ENCODE data around the gene TSPO2.

TSPO2 gene

GRCh38 chr6:41065550-41066026 is 23.3 kb downstream of the TSPO2 start:
- H3K4me3 ChIP-seq (ENCODE audit: low read depth, low read length): no peak overlapping the region
- H3K79me2 ChIP-seq (ENCODE audit: control insufficient read depth, insufficient read depth, low read length, unreplicated experiment): peaks cover 1% of the 10 kb centered on the region
- H3K27me3 ChIP-seq (ENCODE audit: insufficient read depth, low read length): no peaks in the 10 kb centered on the region
- H2AFZ ChIP-seq (ENCODE audit: low read length, unreplicated experiment): no peak overlapping the region
- H3K27ac ChIP-seq (ENCODE audit: low read depth, low read length): no peak overlapping the region
- H3K4me1 ChIP-seq (ENCODE audit: control insufficient read depth, insufficient read depth, low read length, unreplicated experiment): peaks cover 2% of the 10 kb centered on the region
- H3K36me3 ChIP-seq (ENCODE audit: insufficient read depth, low read length): 0 out of 2 replicates have a peak, but pooled peaks cover 4% of the 10 kb centered on the region

GRCh38 chr6:41066867-41067304 is 24.6 kb downstream of the TSPO2 start:
- Histone ChIP-seq H3K36me3 (ENCODE audit: insufficient read depth, low read length) (0 out of 2 replicates have a peak, but pooled peaks cover 4% of the 10 kb centered on the region), H3K27ac (ENCODE audit: low read depth, low read length) (no peak overlapping the region)

GRCh38 chr6:41071501-41071922 is 29.2 kb downstream of the TSPO2 start:
- Histone ChIP-seq H3K27ac (ENCODE audit: low read depth, low read length) (peak overlapping the region; percentile 93), H3K4me1 (ENCODE audit: control insufficient read depth, insufficient read depth, low read length, unreplicated experiment) (peaks cover 24% of the 10 kb centered on the region), H3K36me3 (ENCODE audit: insufficient read depth, low read length) (0 out of 2 replicates have a peak, but pooled peaks cover 4% of the 10 kb centered on the region), H3K27me3 (ENCODE audit: insufficient read depth, low read length) (no peaks in the 10 kb centered on the region), H3K4me3 (ENCODE audit: low read depth, low read length) (peak overlapping the region; percentile 92), H2AFZ (ENCODE audit: low read length, unreplicated experiment) (peak overlapping the region; percentile 96), H3K79me2 (ENCODE audit: control insufficient read depth, insufficient read depth, low read length, unreplicated experiment) (peaks cover 38% of the 10 kb centered on the region)

More at GRCh38 chr6:41066867-41067304, 24.6 kb downstream of the TSPO2 start:
- Histone ChIP-seq H2AFZ (ENCODE audit: low read length, unreplicated experiment) (no peak overlapping the region), H3K79me2 (ENCODE audit: control insufficient read depth, insufficient read depth, low read length, unreplicated experiment) (peaks cover 7% of the 10 kb centered on the region), H3K27me3 (ENCODE audit: insufficient read depth, low read length) (no peaks in the 10 kb centered on the region), H3K4me1 (ENCODE audit: control insufficient read depth, insufficient read depth, low read length, unreplicated experiment) (peaks cover 7% of the 10 kb centered on the region), H3K4me3 (ENCODE audit: low read depth, low read length) (no peak overlapping the region)

- peak within 1 kb of the TSS; percentile 92 for H3K4me3 ChIP-seq (ENCODE audit: low read depth, low read length)
- peaks cover 44% of the 10 kb centered on the region for H3K79me2 ChIP-seq (ENCODE audit: control insufficient read depth, insufficient read depth, low read length, unreplicated experiment)
- no peaks in the 10 kb centered on the region for H3K27me3 ChIP-seq (ENCODE audit: insufficient read depth, low read length)
- H3K4me1 ChIP-seq (ENCODE audit: control insufficient read depth, insufficient read depth, low read length, unreplicated experiment): peaks cover 27% of the 10 kb centered on the region
- H2AFZ ChIP-seq (ENCODE audit: low read length, unreplicated experiment): peak within 1 kb of the TSS; percentile 96
- 0 out of 2 replicates have a peak, but pooled peaks cover 4% of the 10 kb centered on the region for H3K36me3 ChIP-seq (ENCODE audit: insufficient read depth, low read length)
- peak within 1 kb of the TSS; percentile 93 for H3K27ac ChIP-seq (ENCODE audit: low read depth, low read length)
These were observed 29.9 kb downstream of the TSPO2 start, which contains the start of gene OARD1 for GRCh38 chr6:41071923-41072835. Gene OARD1, minus strand, starts transcription at chr6:41072356. Its CDS starts 722 bp downstream, at chr6:41071634.

GRCh38 chr6:41072836-41073202 is 30.6 kb downstream of the TSPO2 start, which contains the start of gene NFYA:
Gene NFYA, plus strand, starts transcription at chr6:41072974. Its CDS starts 6,116 bp downstream, at chr6:41079090.
- Histone ChIP-seq H3K4me3 (ENCODE audit: low read depth, low read length) (peak within 1 kb of the TSS; percentile 92), H3K4me1 (ENCODE audit: control insufficient read depth, insufficient read depth, low read length, unreplicated experiment) (peaks cover 27% of the 10 kb centered on the region), H3K36me3 (ENCODE audit: insufficient read depth, low read length) (0 out of 2 replicates have a peak, but pooled peaks cover 4% of the 10 kb centered on the region), H2AFZ (ENCODE audit: low read length, unreplicated experiment) (peak within 1 kb of the TSS; percentile 96), H3K27ac (ENCODE audit: low read depth, low read length) (peak within 1 kb of the TSS; percentile 93), H3K79me2 (ENCODE audit: control insufficient read depth, insufficient read depth, low read length, unreplicated experiment) (peaks cover 51% of the 10 kb centered on the region), H3K27me3 (ENCODE audit: insufficient read depth, low read length) (no peaks in the 10 kb centered on the region)

GRCh38 chr6:41073203-41073967 is 31.1 kb downstream of the TSPO2 start:
- Histone ChIP-seq H2AFZ (ENCODE audit: low read length, unreplicated experiment) (peak overlapping the region; percentile 83), H3K79me2 (ENCODE audit: control insufficient read depth, insufficient read depth, low read length, unreplicated experiment) (peaks cover 56% of the 10 kb centered on the region), H3K36me3 (ENCODE audit: insufficient read depth, low read length) (0 out of 2 replicates have a peak, but pooled peaks cover 2% of the 10 kb centered on the region), H3K4me1 (ENCODE audit: control insufficient read depth, insufficient read depth, low read length, unreplicated experiment) (peaks cover 27% of the 10 kb centered on the region), H3K27me3 (ENCODE audit: insufficient read depth, low read length) (no peaks in the 10 kb centered on the region), H3K4me3 (ENCODE audit: low read depth, low read length) (peak overlapping the region; percentile 78), H3K27ac (ENCODE audit: low read depth, low read length) (peak overlapping the region; percentile 93)

GRCh38 chr6:41073968-41074691 is 31.9 kb downstream of the TSPO2 start:
- Histone ChIP-seq H3K4me1 (ENCODE audit: control insufficient read depth, insufficient read depth, low read length, unreplicated experiment) (peaks cover 27% of the 10 kb centered on the region), H2AFZ (ENCODE audit: low read length, unreplicated experiment) (peak overlapping the region; percentile 28), H3K27ac (ENCODE audit: low read depth, low read length) (peak overlapping the region; percentile 93)

GRCh38 chr6:41074692-41075436 is 32.6 kb downstream of the TSPO2 start:
- Histone ChIP-seq H3K36me3 (ENCODE audit: insufficient read depth, low read length) (peaks cover 8% of the 10 kb centered on the region), H3K27ac (ENCODE audit: low read depth, low read length) (peak overlapping the region; percentile 93), H3K4me1 (ENCODE audit: control insufficient read depth, insufficient read depth, low read length, unreplicated experiment) (peaks cover 27% of the 10 kb centered on the region)

More at GRCh38 chr6:41073968-41074691, 31.9 kb downstream of the TSPO2 start:
- peaks cover 4% of the 10 kb centered on the region for H3K36me3 ChIP-seq (ENCODE audit: insufficient read depth, low read length)
- peaks cover 62% of the 10 kb centered on the region for H3K79me2 ChIP-seq (ENCODE audit: control insufficient read depth, insufficient read depth, low read length, unreplicated experiment)
- H3K4me3 ChIP-seq (ENCODE audit: low read depth, low read length): peak overlapping the region; percentile 78
- H3K27me3 ChIP-seq (ENCODE audit: insufficient read depth, low read length): no peaks in the 10 kb centered on the region

More at GRCh38 chr6:41074692-41075436, 32.6 kb downstream of the TSPO2 start:
- no peaks in the 10 kb centered on the region for H3K27me3 ChIP-seq (ENCODE audit: insufficient read depth, low read length)
- H3K4me3 ChIP-seq (ENCODE audit: low read depth, low read length): peak overlapping the region; percentile 78
- peaks cover 62% of the 10 kb centered on the region for H3K79me2 ChIP-seq (ENCODE audit: control insufficient read depth, insufficient read depth, low read length, unreplicated experiment)
- H2AFZ ChIP-seq (ENCODE audit: low read length, unreplicated experiment): peak overlapping the region; percentile 28

All from ACC112 (cell line).